AG04450 (cell line): ENCODE measurements around the gene STOML1. TPM values are rescaled to one million over a fixed set of nuclear protein-coding genes. Genes with fewer than 3 reads are reported as not detected.

Experiments used
- CTCF ChIA-PET: fragments of 300-600, 350-600 bp; formaldehyde crosslinking; extraction: SDS; loops from one replicate; lab custom pipeline; 2022; ENCODE audit warnings: antibody characterized with exemption, inconsistent platforms; lab: Charles Lee
- POLR2A ChIA-PET: fragments of 350-600 bp; formaldehyde crosslinking; extraction: SDS; loops from one replicate; lab custom pipeline; 2021; ENCODE audit warnings: antibody characterized with exemption, inconsistent platforms; lab: Yijun Ruan, JAX
- DNase-seq: peaks from one replicate; pipeline ENCODE4 v3.0.0-alpha.2; 2011; ENCODE audit warnings: low read depth, low spot score
- H3K27ac ChIP-seq: one replicate; pipeline ENCODE4 v1.5.1; 2012; ENCODE audit warnings: low read depth, low read length, control low read depth
- H3K27me3 ChIP-seq: one replicate; pipeline ENCODE4 v1.6.0; 2012; ENCODE audit warnings: low read length; ENCODE audit not compliant: control insufficient read depth, insufficient read depth
- H3K4me3 ChIP-seq: 2 replicates; pipeline ENCODE4 v1.5.1; 2011; ENCODE audit warnings: mild to moderate bottlenecking, low read depth, low read length, control low read depth
- H3K9me3 ChIP-seq: 2 replicates; pipeline ENCODE4 v1.5.1; 2012; ENCODE audit warnings: low read length; ENCODE audit not compliant: control insufficient read depth, insufficient read depth
- polyA plus RNA-seq: library from polyadenylated mRNA; depleted of rRNA; stranded (reverse); fragments of >200 nt; gene quantifications from 2 replicates; pipeline ENCODE4 v1.2.3, GENCODE V29; 2011
- TF ChIP-seq, protein P1 (sequence below): IDR thresholded peaks from 2 replicates; pipeline ENCODE4 v1.5.1; 2011; ENCODE audit warnings: low read depth, low read length, control low read depth, inconsistent platforms

The STOML1 gene
- polyA plus RNA-seq, 1 experiment, result 7.3 TPM

DNA sequence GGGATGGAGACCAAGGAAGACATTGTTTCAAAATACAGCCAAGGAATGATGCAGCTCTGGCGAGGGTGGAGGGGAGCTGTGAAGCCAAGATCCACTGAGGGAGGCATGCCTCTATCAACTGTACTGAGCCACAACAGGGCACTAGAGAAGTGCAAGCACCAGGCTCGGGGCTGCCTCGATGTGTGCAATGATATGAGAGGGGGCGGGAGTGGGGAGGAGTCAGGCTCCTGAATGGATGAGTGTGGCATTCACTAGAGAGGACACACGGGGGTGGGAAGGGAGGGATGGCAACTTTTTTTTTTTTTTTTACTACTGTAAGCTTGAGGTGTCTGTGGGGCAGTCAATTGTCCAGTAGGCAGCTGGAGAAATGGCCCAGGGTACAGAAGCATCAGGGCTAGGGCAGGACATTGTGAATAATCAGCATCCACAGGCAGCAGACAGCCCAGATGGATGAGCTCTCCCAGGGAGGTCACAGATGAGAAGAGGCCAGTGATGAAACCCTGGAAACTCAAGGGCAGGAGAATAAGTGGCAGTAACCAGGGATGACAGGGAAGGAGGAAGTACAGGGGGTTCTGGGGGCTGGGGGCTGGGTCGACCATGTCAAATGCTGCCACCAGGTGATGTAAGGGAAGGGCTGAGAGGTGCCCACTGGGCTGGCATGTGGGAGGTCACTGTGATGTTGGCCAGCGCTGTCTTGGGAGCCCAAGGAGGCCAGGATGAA, 5.9 kb downstream of the STOML1 start:
- H3K27me3 ChIP-seq, result no peaks in the 10 kb centered on the region
- H3K4me3 ChIP-seq, result no peak overlapping the region
- no peaks in the 10 kb centered on the region for H3K9me3 ChIP-seq
- TF ChIP-seq, protein P1, sequence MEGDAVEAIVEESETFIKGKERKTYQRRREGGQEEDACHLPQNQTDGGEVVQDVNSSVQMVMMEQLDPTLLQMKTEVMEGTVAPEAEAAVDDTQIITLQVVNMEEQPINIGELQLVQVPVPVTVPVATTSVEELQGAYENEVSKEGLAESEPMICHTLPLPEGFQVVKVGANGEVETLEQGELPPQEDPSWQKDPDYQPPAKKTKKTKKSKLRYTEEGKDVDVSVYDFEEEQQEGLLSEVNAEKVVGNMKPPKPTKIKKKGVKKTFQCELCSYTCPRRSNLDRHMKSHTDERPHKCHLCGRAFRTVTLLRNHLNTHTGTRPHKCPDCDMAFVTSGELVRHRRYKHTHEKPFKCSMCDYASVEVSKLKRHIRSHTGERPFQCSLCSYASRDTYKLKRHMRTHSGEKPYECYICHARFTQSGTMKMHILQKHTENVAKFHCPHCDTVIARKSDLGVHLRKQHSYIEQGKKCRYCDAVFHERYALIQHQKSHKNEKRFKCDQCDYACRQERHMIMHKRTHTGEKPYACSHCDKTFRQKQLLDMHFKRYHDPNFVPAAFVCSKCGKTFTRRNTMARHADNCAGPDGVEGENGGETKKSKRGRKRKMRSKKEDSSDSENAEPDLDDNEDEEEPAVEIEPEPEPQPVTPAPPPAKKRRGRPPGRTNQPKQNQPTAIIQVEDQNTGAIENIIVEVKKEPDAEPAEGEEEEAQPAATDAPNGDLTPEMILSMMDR, result no peak
- ChIA-PET CTCF (interaction anchor here (0.6 to 6.5 kb wide), 5 partner anchors 8 to 335 kb away, joined by 3 to 32 read pairs (median 3); partner anchors contain the start of gene PML), POLR2A (no interaction called here)
- no peak for DNase-seq
- no peak overlapping the region for H3K27ac ChIP-seq

DNA sequence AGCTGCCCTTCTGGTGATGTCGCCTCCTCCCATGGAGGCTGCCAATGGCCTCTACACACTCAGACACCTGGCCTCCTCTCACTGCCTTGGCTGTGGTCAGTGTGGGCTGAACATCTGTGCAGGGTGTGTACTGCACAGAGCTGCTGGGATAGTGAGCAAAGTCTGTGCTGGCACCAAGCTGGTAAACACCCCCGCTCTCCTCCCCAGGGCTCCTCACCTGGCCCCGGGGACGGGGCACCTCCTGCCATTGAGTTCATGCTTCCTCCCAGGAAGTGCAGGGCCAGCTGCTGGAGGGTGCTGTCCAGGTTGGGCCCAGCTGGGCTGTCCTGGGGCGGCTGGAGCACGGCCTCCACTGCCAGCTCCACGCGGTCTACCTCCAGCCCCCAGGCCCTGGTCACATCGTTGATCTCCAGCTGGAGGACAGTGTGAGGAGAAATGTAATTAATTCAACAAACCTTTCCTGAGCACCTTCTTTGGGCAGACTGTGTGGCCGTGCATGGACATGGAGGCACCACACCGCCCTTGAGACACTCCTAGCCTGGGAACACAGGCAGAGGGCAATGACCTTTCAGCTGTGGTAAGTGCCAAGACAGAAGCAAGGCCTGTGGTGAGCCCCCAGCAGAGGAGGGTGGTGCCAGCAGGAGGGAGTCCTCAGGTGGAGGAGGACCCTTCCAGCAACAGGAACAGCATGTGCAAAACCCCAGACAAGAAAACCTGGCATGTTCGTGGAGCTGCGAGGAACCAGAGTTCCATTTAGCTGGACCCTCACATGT, 6.8 kb downstream of the STOML1 start:
- TF ChIP-seq, protein P1, result no peak
- Histone ChIP-seq H3K4me3 (no peak overlapping the region), H3K27ac (peak overlapping the region; percentile 31), H3K9me3 (no peaks in the 10 kb centered on the region), H3K27me3 (no peaks in the 10 kb centered on the region)
- CTCF ChIA-PET, result interaction anchor here (0.9 to 6.5 kb wide), 4 partner anchors 9 to 52 kb away, joined by 3 to 32 read pairs (median 5); partner anchors contain the start of gene PML
- DNase-seq, result peak; percentile 55
- POLR2A ChIA-PET, result interaction anchor here (0.6 to 1.2 kb wide), 2 partner anchors 9 to 64 kb away, joined by 3 read pairs; partner anchors contain the start of gene PML

DNA sequence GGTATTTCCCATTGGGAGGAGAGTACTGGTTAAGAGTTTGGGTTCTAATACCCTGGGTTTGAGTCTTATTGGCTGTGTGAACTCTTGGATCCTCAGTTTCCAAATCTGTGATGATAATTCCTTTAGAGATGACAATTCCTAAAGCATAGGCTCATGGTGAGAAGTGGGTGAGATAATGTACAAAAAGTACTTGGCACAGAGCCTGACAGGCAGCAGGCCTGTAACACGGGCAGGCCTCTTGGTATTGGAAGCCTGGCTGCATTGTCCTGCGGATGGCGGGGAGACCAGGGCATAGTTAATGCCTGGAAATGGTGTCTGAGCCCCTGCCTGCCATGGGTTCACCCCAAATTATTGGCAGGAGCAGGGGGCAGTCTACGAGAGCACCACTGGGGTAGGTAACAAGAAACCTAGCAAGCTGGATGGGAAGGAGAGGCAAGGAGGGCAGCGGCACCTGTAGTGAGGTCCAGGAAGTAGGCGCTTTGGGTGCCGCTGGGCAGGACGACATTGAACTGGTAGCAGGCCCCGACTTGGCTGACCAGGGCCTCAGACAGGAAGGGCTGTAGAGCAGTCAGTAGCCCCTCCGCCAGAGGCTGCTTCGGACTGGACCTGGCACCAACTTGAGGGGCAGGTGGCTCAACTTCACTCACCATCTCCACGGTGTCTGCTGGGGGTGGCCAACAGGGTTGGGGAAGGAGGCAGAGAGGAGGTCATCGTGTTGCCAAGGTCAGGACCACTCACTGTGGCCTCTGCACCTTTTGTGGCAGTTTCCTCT, 7.7 kb downstream of the STOML1 start:
- Histone ChIP-seq H3K27me3 (no peaks in the 10 kb centered on the region), H3K27ac (peak overlapping the region; percentile 21), H3K4me3 (no peak overlapping the region), H3K9me3 (no peaks in the 10 kb centered on the region)
- ChIA-PET POLR2A (interaction anchor here (1.2 kb wide), 1 partner anchor 10 kb away, joined by 3 read pairs; the partner anchor contains the start of gene PML), CTCF (interaction anchor here (0.9 to 2.6 kb wide), 2 partner anchors 11 to 53 kb away, joined by 3 to 7 read pairs; no protein-coding TSS in a partner anchor)
- TF ChIP-seq, protein P1, result no peak
- no peak for DNase-seq

DNA sequence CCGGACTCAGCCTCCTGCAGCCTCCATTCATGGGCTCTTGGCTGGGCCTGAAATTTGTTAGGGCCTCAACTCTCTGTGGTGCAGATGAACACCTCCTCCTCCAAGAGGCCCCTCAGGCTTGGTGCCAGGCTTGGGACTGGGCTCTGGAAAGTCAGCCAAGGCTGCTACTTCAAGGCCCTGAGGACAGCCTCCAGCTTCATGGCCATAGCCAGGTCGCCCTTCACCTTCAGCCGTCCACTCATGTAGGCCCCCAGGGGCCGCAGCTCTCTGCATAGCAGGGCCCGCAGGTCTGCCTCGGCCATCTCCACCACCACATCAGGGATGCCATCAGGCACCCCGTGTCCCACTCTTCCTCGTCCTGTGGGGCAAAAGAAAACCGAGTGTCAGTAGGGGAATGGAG, 8.3 kb downstream of the STOML1 start:
- POLR2A ChIA-PET, result interaction anchor here (0.6 to 1.5 kb wide), 3 partner anchors 10 to 348 kb away, joined by 5 to 8 read pairs (median 7); partner anchors contain the start of gene PML
- no peak overlapping the region for H3K27ac ChIP-seq
- no peak for DNase-seq
- CTCF ChIA-PET, result interaction anchor here (0.8 to 3.4 kb wide), 5 partner anchors 10 to 65 kb away, joined by 4 to 38 read pairs (median 6); partner anchors contain the start of genes PML and STOML1
- TF ChIP-seq, protein P1, result no peak
- no peaks in the 10 kb centered on the region for H3K9me3 ChIP-seq
- no peak overlapping the region for H3K4me3 ChIP-seq
- H3K27me3 ChIP-seq, result no peaks in the 10 kb centered on the region
